ENCODE results near the gene RAPGEF2. TPM values are rescaled to one million over a fixed set of nuclear protein-coding genes. Genes with fewer than 3 reads are reported as not detected.

Gene RAPGEF2
- total RNA-seq, 1 donor from 2014 or later = 32.4 TPM

DNA sequence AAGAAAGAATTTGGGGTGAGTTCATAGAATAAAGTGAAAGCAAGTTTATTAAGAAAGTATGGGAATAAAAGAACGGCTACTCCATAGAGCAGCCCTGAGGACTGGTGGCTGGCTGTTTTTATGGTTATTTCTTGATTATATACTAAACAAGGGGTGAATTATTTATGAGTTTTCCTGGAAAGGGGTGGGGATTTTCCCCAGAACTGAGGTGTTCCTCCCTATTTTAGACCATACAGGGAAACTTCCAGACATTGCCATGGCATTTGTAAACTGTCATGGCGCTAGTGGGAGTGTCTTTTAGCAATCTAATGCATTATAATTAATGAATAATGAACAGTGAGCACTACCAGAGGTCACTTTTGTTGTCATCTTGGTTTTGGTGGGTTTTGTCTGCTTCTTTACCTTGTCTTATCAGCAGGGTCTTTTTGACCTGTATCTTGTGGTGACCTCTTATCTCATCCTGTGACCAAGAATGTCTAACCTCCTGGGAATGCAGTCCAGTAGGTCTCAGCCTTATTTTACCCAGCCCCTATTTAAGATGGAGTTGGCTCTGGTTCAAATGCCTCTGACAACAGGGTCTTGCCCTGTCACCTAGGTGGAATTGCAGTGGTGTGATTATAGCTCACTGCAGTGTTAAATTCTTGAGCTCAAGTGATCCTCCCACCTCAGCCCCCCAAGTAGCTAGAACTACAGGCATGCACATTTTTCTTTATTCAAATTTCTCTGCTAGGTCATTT lies 27.1 kb downstream of the RAPGEF2 start:
- H3K4me1 ChIP-seq = peaks cover 6% of the 10 kb centered on the region
- no peak overlapping the region for H3K27ac ChIP-seq
- no peak for TF ChIP-seq POLR2A (IDR thresholded peaks at IDR 0.05)
- TF ChIP-seq POLR2AphosphoS5 (IDR thresholded peaks at IDR 0.05; ENCODE audit: insufficient read depth in 1 of 2, low read depth in 1 of 2) = no peak
- TF ChIP-seq CTCF (IDR thresholded peaks at IDR 0.05) = no peak
- H3K36me3 ChIP-seq = no peaks in the 10 kb centered on the region
- no peak overlapping the region for H3K4me3 ChIP-seq
- H3K9me3 ChIP-seq = no peaks in the 10 kb centered on the region
- intact Hi-C loops (cut with DNase I) = no loop called here
- no peak for DNase-seq (ENCODE audit: extremely low spot score in 2 of 2)
- H3K27me3 ChIP-seq = no peaks in the 10 kb centered on the region

- Histone ChIP-seq H3K9me3 (no peaks in the 10 kb centered on the region), H3K4me3 (no peak overlapping the region), H3K36me3 (no peaks in the 10 kb centered on the region), H3K27me3 (no peaks in the 10 kb centered on the region), H3K4me1 (peaks cover 3% of the 10 kb centered on the region), H3K27ac (no peak overlapping the region)
- intact Hi-C loops (cut with DNase I) = no loop called here
- TF ChIP-seq POLR2A (IDR thresholded peaks at IDR 0.05) (no peak), CTCF (IDR thresholded peaks at IDR 0.05) (no peak), POLR2AphosphoS5 (IDR thresholded peaks at IDR 0.05; ENCODE audit: insufficient read depth in 1 of 2, low read depth in 1 of 2) (no peak)
- no peak for DNase-seq (ENCODE audit: extremely low spot score in 2 of 2)
Measured at GRCh38 chr4:159131564-159131963, 28.7 kb downstream of the RAPGEF2 start.

- H3K4me1 ChIP-seq = no peaks in the 10 kb centered on the region
- intact Hi-C loops (cut with DNase I) = no loop called here
- H3K9me3 ChIP-seq = no peaks in the 10 kb centered on the region
- TF ChIP-seq POLR2AphosphoS5 (IDR thresholded peaks at IDR 0.05; ENCODE audit: insufficient read depth in 1 of 2, low read depth in 1 of 2) (no peak), POLR2A (IDR thresholded peaks at IDR 0.05) (no peak), CTCF (IDR thresholded peaks at IDR 0.05) (no peak)
- H3K27me3 ChIP-seq = no peaks in the 10 kb centered on the region
- no peak overlapping the region for H3K4me3 ChIP-seq
- DNase-seq (ENCODE audit: extremely low spot score in 2 of 2) = no peak
- no peak overlapping the region for H3K27ac ChIP-seq
- no peaks in the 10 kb centered on the region for H3K36me3 ChIP-seq
Measured at GRCh38 chr4:159134429-159134828, 31.6 kb downstream of the RAPGEF2 start.

DNA sequence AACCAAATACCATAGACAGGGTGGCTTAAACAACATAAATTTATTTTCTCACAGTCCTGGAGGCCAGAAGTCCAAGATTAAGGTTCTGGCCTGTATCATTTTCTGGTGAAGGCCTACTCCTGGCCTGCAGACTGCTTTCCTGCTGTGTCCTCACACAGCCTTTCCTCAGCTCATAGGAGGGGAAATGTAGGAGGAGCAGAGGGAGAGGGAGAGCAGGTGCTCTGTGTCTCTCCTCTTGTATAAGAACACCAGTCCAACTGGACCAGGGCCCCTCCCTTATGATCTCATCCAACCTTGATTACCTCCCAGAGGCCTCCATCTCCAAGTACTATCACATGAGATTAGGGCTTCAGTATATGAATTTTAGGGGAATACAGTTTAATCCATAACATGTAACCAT lies 34.3 kb downstream of the RAPGEF2 start:
- TF ChIP-seq POLR2A (IDR thresholded peaks at IDR 0.05) (no peak), POLR2AphosphoS5 (IDR thresholded peaks at IDR 0.05; ENCODE audit: insufficient read depth in 1 of 2, low read depth in 1 of 2) (no peak), CTCF (IDR thresholded peaks at IDR 0.05) (no peak)
- no peak overlapping the region for H3K27ac ChIP-seq
- intact Hi-C loops (cut with DNase I) = no loop called here
- no peak overlapping the region for H3K4me3 ChIP-seq
- no peaks in the 10 kb centered on the region for H3K9me3 ChIP-seq
- H3K36me3 ChIP-seq = no peaks in the 10 kb centered on the region
- DNase-seq (ENCODE audit: extremely low spot score in 2 of 2) = no peak
- H3K27me3 ChIP-seq = no peaks in the 10 kb centered on the region
- no peaks in the 10 kb centered on the region for H3K4me1 ChIP-seq

GRCh38 chr4:159138436-159138835 lies 35.6 kb downstream of the RAPGEF2 start:
- H3K36me3 ChIP-seq = no peaks in the 10 kb centered on the region
- DNase-seq (ENCODE audit: extremely low spot score in 2 of 2) = no peak
- intact Hi-C loops (cut with DNase I) = no loop called here
- no peaks in the 10 kb centered on the region for H3K9me3 ChIP-seq
- no peak overlapping the region for H3K4me3 ChIP-seq
- no peak overlapping the region for H3K27ac ChIP-seq
- H3K4me1 ChIP-seq = peaks cover 6% of the 10 kb centered on the region
- TF ChIP-seq POLR2AphosphoS5 (IDR thresholded peaks at IDR 0.05; ENCODE audit: insufficient read depth in 1 of 2, low read depth in 1 of 2) = no peak
- no peak for TF ChIP-seq CTCF (IDR thresholded peaks at IDR 0.05)
- no peak for TF ChIP-seq POLR2A (IDR thresholded peaks at IDR 0.05)
- no peaks in the 10 kb centered on the region for H3K27me3 ChIP-seq
